Measurements from ENCODE around the gene SLC29A3. TPM values are rescaled to one million over a fixed set of nuclear protein-coding genes. Genes with fewer than 3 reads are reported as not detected.

SLC29A3 gene
- total and polyA plus RNA-seq, 2 of the 8 experiments (the other 6 are each of a cell fraction or from before 2014, with no cell fraction given), result 14.0 to 24.6 TPM

DNA sequence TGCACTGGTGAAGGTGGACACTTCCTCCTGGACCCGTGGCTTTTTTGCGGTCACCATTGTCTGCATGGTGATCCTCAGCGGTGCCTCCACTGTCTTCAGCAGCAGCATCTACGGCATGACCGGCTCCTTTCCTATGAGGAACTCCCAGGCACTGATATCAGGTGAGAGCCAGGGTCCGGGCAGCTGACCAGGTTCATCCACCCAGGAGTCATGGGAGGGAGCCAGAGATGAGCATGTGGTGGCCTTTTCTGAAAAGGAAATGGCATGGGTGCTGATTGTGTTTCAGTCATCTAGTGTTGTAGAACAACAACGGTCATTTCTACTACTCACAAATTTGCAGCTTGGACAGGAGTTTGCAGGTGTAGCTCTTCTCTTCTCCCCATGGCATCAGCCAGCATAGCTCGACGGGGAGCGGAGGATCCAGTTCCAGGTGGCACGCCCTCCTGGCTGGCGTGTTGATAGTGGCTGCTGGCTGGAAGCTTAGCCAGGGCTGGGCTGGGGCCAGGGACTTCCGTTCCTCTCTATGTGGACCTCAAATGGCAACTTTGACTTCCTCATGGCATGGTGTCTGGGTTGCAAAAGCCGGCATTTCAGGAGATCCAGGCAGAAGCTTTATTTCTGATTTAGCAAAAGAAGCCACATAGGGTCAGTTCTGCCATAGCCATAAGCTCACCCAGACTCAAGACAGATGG is 32.7 kb downstream of the SLC29A3 start (continued):
- TF ChIP-seq, protein P1, sequence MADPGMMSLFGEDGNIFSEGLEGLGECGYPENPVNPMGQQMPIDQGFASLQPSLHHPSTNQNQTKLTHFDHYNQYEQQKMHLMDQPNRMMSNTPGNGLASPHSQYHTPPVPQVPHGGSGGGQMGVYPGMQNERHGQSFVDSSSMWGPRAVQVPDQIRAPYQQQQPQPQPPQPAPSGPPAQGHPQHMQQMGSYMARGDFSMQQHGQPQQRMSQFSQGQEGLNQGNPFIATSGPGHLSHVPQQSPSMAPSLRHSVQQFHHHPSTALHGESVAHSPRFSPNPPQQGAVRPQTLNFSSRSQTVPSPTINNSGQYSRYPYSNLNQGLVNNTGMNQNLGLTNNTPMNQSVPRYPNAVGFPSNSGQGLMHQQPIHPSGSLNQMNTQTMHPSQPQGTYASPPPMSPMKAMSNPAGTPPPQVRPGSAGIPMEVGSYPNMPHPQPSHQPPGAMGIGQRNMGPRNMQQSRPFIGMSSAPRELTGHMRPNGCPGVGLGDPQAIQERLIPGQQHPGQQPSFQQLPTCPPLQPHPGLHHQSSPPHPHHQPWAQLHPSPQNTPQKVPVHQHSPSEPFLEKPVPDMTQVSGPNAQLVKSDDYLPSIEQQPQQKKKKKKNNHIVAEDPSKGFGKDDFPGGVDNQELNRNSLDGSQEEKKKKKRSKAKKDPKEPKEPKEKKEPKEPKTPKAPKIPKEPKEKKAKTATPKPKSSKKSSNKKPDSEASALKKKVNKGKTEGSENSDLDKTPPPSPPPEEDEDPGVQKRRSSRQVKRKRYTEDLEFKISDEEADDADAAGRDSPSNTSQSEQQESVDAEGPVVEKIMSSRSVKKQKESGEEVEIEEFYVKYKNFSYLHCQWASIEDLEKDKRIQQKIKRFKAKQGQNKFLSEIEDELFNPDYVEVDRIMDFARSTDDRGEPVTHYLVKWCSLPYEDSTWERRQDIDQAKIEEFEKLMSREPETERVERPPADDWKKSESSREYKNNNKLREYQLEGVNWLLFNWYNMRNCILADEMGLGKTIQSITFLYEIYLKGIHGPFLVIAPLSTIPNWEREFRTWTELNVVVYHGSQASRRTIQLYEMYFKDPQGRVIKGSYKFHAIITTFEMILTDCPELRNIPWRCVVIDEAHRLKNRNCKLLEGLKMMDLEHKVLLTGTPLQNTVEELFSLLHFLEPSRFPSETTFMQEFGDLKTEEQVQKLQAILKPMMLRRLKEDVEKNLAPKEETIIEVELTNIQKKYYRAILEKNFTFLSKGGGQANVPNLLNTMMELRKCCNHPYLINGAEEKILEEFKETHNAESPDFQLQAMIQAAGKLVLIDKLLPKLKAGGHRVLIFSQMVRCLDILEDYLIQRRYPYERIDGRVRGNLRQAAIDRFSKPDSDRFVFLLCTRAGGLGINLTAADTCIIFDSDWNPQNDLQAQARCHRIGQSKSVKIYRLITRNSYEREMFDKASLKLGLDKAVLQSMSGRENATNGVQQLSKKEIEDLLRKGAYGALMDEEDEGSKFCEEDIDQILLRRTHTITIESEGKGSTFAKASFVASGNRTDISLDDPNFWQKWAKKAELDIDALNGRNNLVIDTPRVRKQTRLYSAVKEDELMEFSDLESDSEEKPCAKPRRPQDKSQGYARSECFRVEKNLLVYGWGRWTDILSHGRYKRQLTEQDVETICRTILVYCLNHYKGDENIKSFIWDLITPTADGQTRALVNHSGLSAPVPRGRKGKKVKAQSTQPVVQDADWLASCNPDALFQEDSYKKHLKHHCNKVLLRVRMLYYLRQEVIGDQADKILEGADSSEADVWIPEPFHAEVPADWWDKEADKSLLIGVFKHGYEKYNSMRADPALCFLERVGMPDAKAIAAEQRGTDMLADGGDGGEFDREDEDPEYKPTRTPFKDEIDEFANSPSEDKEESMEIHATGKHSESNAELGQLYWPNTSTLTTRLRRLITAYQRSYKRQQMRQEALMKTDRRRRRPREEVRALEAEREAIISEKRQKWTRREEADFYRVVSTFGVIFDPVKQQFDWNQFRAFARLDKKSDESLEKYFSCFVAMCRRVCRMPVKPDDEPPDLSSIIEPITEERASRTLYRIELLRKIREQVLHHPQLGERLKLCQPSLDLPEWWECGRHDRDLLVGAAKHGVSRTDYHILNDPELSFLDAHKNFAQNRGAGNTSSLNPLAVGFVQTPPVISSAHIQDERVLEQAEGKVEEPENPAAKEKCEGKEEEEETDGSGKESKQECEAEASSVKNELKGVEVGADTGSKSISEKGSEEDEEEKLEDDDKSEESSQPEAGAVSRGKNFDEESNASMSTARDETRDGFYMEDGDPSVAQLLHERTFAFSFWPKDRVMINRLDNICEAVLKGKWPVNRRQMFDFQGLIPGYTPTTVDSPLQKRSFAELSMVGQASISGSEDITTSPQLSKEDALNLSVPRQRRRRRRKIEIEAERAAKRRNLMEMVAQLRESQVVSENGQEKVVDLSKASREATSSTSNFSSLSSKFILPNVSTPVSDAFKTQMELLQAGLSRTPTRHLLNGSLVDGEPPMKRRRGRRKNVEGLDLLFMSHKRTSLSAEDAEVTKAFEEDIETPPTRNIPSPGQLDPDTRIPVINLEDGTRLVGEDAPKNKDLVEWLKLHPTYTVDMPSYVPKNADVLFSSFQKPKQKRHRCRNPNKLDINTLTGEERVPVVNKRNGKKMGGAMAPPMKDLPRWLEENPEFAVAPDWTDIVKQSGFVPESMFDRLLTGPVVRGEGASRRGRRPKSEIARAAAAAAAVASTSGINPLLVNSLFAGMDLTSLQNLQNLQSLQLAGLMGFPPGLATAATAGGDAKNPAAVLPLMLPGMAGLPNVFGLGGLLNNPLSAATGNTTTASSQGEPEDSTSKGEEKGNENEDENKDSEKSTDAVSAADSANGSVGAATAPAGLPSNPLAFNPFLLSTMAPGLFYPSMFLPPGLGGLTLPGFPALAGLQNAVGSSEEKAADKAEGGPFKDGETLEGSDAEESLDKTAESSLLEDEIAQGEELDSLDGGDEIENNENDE (IDR thresholded peaks at IDR 0.05; ENCODE audit: insufficient replicate concordance, low read length), result no peak
- TF ChIP-seq HDAC6 (IDR thresholded peaks at IDR 0.05; ENCODE audit: low read depth, low read length), result no peak
- TF ChIP-seq SIRT6 (IDR thresholded peaks at IDR 0.05; ENCODE audit: low read length), result no peak
- TF ChIP-seq RAD21 (IDR thresholded peaks at IDR 0.05 in 1 of 2, conservative IDR thresholded peaks at IDR 0.05 in 1 of 2; ENCODE audit: low read depth in 2 of 2, low read length in 2 of 2), result no peak
- TF ChIP-seq GTF2F1 (IDR thresholded peaks at IDR 0.05; ENCODE audit: borderline replicate concordance, low read depth, low read length), result no peak

Data from H1 (cell line).